ENCODE results near the gene LRCH1.

The LRCH1 gene

GRCh38 chr13:46617885-46618284 lies 64.9 kb downstream of the LRCH1 start:
- DNase-seq: no peak

GRCh38 chr13:46618694-46619254 lies 65.8 kb downstream of the LRCH1 start:
- no peak for DNase-seq

- DNase-seq: no peak
These were observed 67.1 kb downstream of the LRCH1 start for GRCh38 chr13:46620029-46620428.

DNA sequence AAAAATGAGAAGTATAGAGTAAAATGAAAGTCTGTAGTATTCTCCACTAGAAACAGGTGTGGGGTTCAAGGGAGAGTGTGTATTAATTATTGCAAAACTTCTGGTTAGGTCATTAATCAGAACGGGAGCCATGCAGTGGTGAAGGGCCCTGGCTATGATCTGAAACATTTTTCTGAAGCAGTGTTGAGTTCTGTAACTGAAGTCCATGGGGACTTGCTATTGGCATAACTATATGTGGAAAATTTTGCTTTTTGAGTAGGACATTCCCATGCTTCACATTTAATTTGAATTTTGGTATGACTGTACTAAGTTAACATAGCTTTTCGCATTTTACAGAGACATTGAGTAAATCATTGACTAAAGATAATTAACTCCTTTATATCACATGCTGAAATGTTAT lies 67.5 kb downstream of the LRCH1 start:
- DNase-seq: no peak

- no peak for DNase-seq
These were observed 68.2 kb downstream of the LRCH1 start for GRCh38 chr13:46621133-46621532.

DNA sequence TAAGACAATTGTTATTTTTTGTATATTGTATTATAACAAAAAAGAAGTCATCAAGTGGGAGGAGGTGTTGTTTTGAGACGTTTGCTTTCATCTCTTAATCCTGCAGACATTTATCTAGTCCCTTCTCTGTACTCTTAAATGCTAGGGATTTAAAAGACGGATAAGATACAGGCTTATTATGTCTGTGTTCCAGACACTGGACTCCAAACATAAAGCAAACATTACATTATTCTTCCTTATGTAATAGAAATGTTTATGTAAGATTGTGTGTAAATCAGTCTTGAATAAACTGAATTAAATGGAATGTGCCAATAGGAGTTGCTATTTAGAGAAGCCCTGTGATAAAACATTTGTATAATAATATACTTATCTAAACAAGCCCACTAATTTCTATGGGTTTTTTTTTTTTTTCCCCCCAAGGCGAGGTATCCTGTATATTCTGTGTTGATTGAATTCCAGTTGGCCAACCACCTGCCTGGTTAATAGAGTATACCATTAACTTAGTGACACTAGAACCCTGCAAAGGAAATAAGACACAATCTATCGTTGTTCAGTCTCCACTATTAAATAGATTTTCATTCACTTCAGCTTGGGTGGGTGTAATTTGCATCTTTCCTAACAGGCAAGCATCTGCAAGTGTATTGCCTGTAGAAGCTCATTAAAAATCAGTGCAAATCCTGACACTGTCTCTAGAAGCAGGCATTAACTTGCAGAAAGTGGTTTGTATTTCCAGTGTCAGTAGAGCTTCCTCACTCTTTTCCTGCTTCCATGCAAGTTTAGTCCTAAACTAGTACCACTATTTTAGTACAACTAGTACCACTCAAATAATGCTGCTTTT lies 69.0 kb downstream of the LRCH1 start:
- no peak for DNase-seq

DNA sequence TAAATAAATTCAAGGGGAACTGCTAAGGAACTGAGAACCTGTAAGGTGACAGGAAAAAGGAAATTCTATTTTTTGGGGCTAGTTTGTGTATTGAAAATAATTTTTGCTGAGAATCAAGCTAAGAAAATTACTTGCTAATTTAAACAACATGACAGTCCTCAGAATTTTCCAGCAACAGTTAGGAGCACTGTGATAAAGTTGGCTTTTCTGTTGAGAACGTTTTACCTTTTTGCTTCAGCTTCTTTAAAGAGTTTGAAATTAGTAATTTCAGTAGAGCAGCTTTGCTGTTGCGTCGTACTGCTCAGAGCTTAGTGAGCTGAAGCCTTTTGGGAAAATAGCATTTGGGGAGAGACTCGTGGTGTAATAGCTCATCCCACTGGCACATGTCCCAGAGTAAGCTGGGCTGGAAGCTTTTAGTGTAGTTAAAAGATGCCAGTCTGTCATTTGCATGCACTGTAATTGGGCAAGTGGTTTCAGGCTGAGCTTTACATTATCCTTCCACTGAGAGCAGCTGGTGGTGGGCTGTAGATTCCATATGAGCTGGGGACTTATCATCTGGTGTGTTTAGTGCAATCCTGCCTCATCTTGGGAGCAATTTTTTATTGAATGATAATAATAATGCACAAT lies 69.8 kb downstream of the LRCH1 start:
- DNase-seq: no peak

- DNase-seq: no peak
These were observed 71.4 kb downstream of the LRCH1 start for GRCh38 chr13:46624353-46624752.

DNA sequence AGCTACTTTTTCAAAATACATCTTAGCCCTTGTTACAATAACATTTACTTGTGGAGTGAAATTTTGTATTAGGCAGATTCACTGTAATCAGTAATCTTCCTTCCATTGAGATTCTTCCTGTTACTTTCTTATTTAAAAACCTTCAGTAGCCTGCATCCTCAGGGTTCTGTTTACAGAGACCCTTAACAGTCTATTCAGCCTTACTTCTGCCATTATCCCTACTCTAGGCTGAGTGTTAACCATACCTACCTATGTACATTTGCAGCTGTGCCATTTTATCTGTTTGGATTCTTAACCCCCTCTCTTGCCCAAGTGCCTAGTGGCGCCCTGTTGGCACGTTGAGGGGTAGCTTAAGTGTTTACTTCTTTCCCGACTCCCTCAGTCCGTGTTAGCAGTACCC lies 71.9 kb downstream of the LRCH1 start:
- no peak for DNase-seq

DNA sequence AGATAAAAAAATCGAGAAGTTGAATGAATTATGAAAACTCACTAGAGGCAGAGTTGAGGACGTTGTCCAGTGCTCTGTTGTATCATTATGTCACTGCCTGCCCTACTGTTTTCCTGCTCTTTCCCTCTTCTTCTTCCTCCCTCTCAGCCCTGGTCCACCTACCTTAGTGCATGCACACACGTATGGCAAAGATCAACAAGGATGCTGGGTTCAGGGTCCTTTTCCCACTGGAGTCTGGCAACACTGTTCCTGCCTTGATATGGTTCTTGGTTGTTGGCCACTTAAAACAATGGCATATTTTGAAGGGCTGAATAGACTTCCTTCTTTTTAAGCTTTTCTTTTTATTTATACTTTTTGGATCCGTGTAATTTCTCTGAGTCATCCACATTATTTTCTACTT lies 74.5 kb downstream of the LRCH1 start:
- DNase-seq: no peak

GRCh38 chr13:46628622-46629365 lies 75.8 kb downstream of the LRCH1 start:
- no peak for DNase-seq

- no peak for DNase-seq
These were observed 76.9 kb downstream of the LRCH1 start for GRCh38 chr13:46629811-46630413.

GRCh38 chr13:46630431-46631178 lies 77.6 kb downstream of the LRCH1 start:
- no peak for DNase-seq

DNA sequence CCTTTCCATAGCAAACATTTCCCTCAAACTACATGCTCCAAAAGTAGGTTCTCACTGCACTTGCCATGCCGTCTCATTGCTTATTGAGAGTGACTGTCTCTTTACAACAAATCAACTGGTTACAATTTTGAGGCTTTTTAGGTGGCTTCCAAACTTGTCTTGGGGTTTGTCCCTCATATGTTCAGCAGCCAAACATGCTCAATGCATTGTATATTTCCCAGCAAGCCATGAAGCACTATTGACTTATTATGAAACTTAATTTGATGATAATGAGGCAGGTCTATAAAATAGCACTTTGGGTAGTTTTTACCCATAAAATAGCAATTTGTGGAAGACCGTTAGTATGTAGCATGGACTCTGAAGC lies 78.2 kb downstream of the LRCH1 start:
- no peak for DNase-seq

- DNase-seq: no peak
These were observed 79.2 kb downstream of the LRCH1 start for GRCh38 chr13:46632176-46632575.

DNA sequence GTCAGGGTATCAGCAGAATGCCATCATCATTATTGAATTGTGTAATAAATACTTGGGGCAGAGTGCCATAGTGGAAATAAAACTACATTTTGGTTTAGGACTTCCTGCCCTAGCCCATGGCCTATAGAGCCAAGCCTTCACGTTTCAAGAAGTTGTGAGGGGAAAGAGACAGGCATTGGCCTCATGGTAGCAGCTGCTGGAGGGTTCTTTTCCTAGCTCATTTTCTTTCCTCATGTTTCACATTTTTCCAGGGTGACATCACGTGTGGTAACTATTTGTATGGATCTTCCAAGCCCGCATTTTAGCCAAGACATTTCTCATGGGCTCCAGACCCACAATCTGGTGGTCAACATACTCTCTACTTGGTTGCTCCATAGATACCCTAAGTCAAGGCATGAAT lies 80.4 kb downstream of the LRCH1 start:
- no peak for DNase-seq

DNA sequence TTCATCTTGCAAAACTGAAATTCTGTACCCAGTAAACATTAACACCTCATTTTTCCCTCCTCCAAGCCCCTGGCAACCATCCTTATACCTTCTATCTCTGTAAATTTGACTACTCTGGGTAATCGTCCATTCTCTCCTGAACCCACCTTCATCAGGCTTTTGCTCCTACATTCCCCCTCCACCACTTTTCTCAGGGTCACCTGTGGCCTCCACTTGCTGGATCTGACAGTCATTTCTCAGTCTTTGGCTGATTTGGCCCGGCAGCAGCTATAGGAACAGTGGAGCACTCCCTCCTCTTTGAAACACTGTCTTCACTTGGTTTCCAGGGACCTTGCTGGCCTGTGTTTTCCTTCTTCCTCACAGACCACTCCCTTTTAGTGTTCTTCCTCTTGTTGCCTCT lies 83.5 kb downstream of the LRCH1 start:
- DNase-seq: no peak

DNA sequence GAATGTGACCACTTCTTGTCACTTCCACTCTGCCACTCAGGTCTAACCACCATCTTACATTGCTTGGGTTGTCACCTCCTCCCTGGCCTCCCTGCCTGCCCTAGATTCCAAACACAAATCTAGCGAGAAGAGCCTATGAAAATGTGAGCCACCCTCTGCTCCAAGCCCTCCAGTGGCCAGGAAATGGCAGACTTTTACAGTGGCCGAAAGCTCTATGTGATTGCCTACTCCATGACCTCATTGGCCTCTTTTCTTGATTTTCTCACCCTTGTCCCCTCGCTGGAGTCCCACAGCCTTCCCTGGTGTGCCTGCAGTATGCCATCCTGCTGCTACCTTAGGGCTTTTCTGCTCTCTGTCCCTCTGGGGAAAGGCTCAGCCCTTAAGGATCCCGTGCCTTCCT lies 84.2 kb downstream of the LRCH1 start:
- DNase-seq: no peak

GRCh38 chr13:46638262-46638661 lies 85.3 kb downstream of the LRCH1 start:
- no peak for DNase-seq

DNA sequence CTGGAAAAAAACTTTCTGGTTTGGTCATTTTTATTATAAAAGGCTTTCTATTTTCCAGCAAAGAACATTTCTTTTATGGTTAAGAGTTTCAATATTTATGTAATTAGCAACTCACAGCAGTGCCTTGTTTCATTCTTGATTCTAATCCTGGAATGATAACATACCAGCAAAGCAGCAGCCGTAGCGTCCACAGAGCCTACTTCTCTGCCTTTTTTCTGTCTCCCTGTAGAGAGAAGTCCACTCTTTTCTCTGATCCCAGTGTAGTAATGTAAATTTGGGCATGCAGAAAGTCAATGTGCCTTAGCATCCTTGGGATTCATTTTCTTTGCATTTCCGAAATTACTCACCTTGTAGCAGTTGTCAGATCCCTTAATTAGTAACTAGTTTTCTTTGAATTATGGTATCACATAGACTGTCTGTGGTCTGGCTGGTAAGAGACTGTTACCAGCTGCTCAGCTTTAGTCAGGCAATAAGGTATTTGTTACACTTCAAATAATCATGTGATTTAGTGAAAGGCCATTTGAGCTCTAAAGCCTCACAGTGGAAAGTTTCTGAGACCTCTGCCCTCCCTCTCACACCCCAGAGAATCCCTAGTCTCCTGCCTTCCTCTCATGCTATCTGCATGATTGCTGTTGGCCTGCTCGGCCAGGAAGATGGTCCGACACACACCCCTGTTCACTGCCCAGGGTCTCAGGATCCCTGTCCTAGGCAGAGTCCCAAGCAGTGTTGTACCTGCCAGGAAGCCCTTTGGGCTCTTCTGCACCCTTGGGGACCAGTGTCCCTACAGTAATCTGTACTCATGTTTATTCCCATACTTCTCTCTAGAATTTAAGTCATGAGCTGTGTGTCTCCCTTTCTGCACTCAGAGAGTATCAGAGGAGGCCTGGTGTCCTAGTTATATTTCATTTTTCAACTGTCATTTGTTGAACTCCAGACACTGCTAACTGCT lies 86.3 kb downstream of the LRCH1 start:
- no peak for DNase-seq

GRCh38 chr13:46640843-46641242 lies 87.9 kb downstream of the LRCH1 start:
- no peak for DNase-seq

Data from amniotic stem cell (primary cell).